IPS DF 4.7 (cell line): ENCODE measurements around the gene AP1B1.

Experiments used
- DNase-seq: peaks from one replicate; pipeline ENCODE4 v3.0.0-alpha.2; 2013; ENCODE audit warnings: low spot score; ENCODE audit errors: extremely low read depth

AP1B1 gene

DNA sequence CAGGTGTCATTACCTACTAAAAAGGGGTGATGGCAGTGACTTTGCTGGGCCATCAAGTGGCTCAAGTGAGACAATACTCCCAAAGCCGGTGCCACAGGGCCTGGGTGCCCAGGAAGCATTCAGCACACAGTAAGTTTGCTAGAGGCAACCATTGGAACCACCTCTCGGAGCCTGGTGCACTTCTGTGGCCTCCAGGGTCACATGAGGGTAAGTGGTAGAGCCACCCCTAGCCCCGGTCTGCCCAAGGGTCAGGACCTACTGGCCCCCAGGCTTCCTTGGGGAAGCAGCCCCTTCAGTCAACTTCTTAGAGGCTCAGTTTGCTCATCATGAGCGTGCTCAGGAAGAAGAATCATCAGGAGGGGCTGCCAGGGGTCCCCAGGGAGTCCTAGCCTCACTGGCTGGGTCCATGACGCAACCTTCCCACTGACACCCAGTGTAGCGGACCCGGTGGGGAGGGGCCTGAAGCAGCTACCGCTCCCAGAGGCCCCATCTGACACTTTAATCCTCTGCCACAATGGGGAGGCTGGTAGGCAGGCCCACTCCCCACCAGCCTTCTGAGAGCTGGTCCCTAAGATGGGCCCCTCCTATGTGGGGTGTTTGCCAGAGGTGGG, 55.4 kb downstream of the AP1B1 start:
- no peak for DNase-seq

DNA sequence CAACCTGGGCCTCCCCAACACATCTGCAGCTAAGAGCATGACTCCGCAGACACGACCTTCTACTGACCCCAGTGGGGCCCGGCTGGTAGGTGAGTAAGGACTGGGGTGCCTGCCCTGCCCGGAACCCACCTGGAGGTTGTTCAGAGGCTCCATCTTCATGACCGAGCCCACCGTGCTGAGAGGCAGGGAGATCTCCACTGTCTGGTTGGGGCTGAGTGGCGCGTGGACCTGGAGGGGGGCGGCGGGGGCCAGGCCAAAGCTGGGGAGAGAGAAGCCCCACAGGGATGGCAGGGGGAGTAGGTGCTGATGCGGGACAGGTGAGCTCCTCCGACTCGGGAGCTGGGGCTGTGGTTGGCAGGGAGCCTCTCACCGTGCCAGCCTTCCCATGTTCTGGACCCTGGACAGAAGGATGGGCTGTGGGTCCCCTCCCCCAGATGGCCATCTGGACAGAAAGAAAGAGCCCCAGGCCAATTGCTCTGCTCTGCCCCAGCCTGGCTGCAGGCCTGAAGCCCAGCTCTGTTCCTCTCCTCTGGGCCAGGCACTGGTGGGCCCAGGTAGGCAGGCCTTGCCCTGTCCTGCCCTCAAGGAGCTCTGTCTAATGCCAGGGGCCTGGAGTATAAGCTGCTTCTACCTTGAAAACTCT, 56.6 kb downstream of the AP1B1 start:
- DNase-seq, result no peak

DNA sequence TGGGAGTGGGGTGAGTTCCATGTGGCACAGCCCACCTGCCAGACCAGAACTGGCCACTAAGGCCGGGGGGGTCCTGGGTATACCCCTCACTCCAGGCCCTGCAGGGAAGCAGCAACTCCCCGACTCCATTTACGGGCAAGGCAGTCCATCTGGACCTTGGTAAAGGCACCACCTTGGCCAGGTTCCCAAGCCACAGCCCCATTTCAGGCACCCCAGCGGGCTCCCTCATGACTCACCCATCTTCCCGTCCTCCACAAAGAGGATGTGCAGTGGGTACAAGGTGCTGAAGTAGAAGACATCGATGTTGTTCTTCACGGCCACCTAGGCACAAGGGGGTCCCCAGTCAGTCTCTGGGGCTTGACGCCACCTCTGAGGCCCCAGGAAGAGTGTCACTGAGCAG, 57.2 kb downstream of the AP1B1 start:
- no peak for DNase-seq

DNA sequence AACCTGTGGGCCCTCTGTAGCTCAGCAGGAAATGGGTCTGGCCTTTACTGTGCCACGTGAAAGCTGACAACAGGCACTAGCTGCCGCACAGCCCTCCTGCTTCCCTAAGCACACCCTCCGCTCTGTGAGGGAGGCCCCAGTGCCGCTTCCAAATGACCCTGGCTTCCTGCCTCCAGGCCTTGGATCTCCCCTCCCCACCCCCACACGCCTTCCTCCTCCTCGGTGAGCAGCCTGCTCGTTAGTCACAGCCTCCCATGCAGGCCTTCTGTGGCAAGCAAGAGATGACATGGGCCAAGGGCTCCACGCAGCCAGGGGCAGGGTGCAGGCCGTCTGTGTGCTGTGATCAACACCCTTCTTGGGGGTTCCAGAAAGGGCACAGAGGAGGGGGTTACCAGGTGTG, 57.6 kb downstream of the AP1B1 start:
- DNase-seq, result no peak

DNA sequence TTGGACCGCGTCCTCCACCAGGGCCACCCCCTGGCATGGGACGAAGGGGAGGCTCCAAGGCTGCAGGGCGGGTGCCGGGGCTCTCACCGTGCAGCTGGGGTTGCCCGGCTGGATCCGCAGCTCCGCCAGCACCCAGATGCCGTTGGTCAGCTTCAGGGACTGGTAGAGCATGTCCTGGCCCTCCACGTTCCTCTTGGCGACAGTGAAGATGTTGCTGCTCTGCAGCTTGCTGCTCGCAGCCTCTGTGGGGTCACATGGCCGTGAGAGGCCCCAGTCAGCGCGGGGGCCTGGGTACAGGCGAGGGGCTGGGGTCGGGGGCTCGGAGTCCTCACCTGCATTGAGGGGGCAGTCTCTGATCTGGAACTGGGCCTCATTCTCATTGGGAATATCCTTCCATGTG, 58.1 kb downstream of the AP1B1 start:
- no peak for DNase-seq

DNA sequence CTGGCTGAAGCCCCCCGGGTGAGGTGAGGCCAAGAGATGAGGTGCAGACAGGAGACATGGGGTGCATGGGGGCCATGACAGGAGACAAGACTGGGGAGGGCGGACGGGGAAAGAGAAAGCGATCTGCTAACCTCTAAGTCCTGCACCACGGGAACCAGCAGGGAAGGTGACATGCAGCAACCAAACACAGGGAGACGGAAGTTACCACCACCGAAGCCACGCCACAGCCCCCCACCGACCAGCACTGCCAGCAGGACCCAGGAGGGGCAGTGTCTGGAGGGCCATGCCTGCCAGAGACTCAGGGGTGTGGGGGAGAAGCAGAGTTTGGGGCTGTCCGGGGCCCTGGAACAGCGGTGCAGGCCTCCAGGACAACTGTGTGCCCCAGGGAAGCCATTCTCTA, 58.8 kb downstream of the AP1B1 start:
- no peak for DNase-seq

DNA sequence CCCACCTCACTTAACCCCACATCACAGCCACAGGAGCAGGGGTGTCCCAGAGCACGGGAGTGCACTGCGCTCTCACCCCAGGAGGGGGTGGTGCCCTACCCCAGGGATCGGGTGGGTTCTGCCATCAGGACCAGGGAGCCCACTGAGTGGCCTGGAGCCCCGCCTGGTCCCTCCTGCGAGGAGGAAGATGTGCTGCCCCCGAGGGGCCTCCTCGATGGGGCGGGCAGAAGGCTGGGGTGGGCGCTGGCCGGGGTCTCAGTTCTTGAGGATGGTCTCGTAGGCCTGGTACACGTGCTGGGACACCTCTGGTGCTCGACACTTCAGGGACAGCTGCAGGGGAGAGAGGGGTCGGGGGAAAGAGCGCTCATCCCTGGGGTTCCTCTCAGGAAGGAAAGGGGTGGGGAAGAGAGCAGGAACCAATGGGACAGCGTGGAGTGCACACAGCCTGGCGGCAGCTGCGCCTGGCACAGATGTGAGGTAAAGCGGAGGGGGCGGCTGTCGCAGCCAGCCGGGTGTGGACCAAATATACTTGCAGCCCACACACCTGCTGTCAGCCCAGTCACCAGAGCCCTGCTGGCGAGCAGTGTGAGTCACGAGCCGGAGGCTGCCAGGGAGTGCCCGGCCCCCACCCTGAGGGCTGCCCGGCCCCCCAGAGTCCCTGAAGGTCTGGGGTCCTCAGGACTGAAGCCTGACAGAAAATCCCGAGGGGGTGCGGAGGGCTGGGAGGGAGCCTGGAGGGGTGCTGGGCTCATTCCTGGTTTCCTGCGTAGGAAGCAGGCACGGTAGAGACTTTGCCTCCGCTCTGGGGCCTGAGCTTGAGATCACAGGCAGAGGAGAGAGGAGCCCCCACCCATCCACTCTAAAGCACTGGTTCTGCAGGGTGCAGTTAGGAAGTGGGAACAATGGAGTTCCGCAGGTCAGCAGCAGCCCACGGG, 59.5 kb downstream of the AP1B1 start:
- DNase-seq, result no peak

DNA sequence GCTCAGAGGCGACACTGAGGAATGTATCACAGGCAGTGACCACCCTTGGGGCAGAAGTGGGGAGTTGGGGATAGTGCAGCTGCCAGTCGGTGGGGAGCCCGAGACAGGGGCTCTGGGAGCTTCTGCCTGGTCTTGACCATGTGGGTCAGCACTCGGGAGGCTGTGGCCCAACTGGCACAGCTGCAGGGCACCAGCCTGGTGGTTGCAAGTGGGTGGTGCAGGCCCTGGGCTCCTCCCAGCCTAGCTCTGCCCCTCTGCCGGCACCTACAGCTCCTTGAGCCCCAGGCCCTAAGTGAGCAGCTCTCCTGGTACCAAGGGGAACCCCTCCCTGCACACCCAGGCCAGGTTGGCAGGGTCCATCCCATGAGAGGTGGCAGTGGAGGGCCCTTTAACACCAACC, 60.3 kb downstream of the AP1B1 start:
- DNase-seq, result no peak

DNA sequence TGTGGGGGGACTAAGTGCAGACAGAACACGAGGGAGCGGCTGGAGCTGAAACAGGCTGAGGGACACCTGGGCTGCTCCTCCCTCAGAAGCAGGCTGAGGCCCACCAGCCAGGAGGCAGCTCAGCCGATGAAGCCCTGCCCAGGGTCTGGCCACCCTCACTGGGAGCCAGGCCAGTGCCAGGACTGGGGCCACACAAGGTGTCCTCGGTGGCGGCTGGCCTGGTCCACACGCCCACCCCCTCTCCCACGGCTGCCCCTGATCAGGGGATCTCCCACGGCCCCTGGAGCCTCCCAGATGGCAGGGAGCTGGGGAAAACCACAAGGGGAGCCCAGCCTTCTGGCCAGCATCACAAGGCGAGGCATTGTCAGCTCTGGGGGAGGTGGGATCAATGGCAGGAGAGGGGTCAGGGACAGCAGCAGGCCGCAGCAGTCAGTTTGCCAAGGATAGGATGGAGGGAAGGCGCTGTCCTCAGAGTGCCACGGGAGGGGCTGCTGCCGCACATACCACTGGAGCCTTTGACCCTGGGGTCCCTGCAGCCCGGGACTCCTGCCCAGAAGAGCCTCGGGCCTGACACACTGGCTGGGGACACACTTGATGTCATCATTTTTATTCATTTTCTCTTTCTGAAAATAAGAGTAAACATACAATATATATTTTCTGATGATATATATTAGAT, 61.1 kb downstream of the AP1B1 start:
- DNase-seq, result no peak

DNA sequence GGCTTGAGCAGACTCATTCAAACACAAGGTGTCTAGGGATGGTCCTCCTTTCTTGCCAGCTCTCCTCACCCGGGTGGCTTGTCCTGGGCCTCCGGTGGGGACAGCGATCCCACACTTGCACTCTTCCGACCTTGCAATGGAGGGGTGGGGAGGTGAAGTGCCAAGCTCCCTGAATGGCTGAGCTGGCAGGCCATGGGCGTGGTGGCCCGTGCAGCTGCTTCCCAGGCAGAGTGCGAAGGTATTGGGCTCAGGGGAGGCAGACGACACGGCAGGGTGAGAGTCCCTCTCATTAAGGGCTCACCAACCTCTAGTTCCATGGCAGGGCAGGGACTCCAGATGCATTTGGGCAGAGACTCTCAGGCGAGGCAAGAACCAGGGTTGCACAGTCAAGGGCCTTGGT, 61.9 kb downstream of the AP1B1 start:
- DNase-seq, result no peak

DNA sequence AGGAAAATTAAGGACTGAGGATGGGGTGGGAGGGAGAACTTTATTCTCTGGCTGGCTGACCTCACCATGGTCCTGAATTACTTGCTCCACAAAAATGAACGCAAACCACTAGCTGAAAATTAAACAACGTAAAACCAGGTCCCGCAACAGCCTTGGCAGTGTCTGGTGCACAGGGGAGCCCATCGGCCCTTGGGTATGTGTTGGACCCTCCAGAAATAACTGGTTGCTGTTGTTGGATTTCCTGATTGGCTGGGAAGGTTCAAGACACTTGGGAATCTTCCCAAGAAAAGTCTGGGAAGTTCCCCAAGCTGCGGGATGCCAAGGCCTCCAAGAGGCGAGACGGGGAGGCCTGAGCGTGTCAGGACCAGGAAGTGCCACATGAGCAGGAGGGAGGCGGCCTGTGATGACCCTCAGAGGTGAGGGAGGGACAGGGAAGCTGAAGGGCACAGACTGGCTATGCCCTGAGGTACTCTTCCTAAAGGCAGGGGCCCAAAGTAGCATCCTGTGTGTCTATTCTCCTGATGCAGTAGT, 62.5 kb downstream of the AP1B1 start:
- DNase-seq, result no peak

DNA sequence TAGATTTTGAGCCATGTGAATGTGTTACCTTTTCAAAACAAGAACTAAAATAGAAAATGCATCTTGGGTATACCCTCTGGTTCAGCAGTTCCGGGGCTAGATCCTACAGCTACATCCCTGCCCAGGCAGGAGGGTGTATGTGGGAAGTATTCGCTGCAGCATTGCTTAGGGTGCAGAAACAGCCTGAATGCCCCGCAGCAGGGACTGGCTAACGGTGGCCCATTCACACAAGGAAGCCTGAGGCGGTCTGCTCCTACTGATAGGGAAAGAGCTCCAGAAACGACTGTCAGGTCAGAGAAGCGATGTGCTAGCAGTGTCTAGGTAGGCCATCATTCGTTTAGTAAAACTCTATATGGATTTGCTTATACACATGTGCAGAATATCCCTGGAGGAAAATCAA, 63.0 kb downstream of the AP1B1 start:
- DNase-seq, result no peak

DNA sequence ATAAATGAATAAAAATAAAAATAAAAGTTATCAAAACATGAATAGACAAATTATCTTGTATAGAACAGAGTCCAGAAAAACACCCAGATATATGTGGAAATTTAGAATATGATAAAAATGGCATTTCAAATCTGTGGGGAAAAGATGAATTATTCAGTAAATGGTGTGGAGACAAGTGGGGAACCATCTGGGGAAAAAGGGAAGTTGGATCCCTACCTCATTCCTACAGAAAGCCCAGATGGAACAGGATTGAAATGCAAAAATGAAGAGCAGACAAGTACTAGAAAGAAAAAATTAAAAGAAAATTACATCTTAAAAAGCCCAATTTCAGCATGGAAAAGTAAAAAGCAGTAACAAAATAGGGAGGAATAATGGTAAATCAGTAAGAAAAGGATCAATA, 64.7 kb downstream of the AP1B1 start:
- DNase-seq, result no peak

DNA sequence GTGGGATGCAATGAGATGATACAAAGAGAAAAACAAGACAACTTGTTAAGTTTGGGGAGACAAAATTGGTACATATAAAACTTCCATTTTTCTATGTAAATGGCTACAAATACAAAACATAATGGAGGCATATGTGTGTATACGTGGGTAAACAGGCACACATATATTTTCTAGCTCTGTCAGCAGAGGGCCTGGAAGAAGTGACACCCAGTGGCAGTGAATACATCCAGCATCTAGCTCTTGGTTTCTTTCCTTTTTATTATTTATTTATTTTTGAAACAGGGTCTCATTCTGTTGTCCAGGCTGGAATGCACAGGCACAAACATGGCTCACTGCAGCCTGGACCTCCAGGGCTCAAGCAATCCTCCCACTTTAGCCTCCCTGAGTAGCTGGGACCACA, 67.8 kb downstream of the AP1B1 start:
- no peak for DNase-seq

DNA sequence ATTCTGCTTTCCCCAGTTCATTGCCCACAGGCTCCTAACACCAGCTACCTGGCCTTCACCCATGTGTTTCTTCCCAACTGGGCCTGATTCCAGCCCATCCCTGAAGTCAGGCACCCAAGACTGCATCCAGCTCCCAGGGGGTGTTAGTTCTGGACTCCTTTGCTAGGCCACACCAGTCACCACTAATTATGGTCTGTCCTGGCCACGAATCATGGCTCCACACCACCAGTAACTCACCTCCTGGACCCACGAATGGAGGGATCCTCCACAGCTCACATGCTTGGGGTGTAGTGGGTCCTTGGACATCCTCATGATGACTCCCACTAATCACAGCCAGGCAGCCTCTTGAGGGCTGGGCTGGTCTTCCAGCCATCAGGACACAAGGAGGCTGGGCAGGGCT, 69.3 kb downstream of the AP1B1 start:
- no peak for DNase-seq

DNA sequence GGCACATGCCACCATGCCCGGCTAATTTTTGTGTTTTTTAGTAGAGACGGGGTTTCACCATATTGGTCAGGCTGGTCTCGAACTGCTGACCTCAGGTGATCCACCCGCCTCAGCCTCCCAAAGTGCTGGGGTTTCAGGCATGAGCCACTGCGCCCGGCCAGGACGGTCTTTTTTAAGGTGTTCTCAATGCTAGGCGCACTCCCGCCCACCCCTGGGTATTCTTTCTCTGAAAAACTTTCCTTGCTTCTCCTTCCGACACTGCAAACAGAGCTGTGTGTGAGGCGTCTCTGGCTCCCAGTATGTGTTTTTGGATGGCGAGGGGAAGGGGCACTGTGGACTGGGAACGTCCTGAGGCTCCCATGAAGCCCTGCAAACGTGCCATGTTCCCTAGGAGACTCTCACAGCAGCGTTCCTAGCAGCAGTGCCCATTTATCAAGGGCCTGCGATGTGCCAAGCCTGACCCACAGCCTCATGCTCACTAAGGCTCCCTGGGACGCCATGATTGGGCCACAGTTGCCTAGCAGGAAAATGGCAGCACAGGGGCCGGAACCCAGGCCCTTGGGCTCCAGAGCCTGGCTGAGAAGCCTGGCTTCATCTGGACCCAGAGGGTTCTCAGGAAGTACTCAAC, 70.4 kb downstream of the AP1B1 start:
- DNase-seq, result no peak

DNA sequence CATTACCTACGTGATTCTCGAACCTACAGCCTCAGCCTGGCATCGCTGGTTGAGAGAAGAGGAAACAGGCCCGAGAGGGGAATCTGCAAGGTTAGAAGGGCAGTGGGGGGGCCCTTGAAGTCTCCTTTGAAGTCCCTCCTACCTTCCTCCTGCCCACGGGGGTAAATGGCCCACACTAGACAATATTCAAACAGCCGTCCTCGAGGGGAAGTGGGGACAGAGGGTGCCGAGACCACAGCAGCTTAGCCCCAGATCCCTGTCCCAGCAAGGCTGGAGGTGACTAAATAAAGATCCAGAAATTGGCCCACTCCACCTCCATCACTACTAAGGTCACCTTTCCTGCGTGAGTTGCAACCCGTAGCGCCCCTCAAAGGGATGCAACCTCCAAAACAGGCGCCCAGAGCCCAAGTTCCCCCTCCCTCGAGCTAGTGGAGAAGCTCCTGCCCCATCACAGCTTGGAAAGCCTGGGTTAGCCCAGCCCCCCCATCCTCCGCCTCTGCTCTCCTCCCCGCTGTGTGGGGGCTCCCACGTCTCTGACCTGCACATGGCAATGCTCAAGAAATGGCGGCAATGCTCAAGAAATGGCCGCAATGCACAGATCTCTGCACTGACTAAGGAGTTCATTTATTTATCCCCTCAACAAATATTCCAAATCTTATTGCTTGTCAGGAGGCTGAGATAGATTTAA, 72.1 kb downstream of the AP1B1 start:
- DNase-seq, result no peak

DNA sequence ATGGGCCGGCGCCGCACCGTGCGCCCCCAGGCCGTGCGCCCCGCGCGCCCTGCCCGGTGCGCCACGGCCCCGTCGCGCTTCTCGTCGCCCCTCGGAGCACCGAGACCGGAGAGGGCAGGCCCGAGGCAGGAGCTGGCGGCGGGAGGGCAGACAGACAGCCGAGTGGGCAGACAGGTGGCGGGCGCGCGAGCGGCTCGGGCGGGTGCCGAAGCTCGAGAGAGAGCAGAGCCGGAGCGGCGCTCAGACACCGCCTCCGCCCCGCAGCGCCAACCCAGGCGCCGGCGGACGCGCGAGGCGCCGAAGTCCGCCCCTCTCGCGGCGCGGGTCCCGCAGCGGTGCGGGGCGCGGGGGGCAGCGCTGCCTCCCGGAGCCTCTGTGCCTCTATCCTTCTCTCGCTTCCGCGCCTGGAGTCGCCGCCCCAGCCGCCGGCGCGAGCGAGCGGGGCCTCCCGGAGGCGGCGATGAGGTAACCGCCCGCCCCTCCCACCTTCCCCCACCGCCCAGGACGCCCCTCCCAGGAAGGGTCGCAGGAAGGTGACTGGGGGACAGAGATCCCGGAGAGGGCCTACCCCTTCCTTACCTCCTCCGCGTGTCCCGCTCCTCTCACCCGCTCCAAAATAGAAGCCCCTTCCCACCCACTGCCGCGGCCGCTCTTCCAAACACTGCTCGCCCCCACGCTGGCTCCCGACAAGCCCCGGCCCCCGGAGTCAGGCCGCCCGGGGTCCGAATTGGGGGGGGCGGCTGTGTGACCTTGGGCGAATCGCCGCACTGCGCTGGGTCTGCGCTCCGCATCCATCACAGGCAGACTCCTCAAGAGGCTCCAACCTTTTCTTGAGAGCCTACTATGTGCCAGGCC, 72.9 kb downstream of the AP1B1 start, which contains the start of gene RASL10A:
Gene RASL10A, minus strand, starts transcription at position 412 of the 855 bp plus-strand sequence. CDS start 451 bp downstream, outside the sequence.
- no peak for DNase-seq

DNA sequence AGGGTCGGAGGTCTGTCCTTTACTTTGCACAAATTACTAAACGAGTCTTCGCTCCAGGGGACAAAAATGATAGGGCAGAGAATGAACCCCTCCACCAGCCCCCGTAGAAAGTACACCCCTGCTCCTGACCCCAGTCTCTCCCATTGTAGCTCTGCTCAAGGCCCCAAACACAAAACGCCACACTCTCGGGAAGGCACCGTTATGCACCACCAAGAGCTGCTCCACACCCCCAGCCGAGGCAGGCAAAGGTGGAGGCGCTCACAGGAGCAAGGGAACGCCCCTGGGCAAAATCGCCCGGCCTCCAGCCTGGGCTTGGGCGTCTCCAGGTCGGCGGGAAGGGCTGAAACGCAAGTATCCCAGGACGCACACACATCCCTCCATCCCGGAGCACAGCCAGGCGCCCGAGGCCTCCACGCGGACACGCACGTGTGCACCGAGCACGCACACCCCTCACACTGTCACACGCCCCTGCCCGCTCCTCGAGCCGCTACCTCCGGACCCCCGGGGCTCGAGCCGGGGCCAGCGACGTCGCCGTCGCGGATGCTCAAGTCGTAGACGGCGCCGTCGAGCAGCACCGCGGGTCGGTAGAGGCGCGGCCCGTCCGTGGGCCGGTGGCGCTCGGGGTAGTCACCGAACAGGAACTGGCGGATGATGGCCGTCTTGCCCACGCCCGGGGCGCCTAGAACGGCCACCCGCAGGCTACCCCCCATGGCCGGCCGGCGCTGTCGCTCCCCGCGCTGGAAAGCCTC, 73.7 kb downstream of the AP1B1 start:
- DNase-seq, result no peak
